Heart left ventricle (tissue), 16 donors: ENCODE data around the gene TRIM65. TPM values are rescaled to one million over a fixed set of nuclear protein-coding genes. Genes with fewer than 3 reads are reported as not detected.

ENCODE experiments used
- ATAC-seq, 4 donors: fragments of 200-7000 bp; cut with Tn5 transposase; one replicate each; pipeline ENCODE4 v1.9.1; 2020 to 2022; ENCODE audit warnings: moderate library complexity in 4 of 4, mild to moderate bottlenecking in 3 of 4, moderate number of reproducible peaks in 1 of 4
- DNase-seq, 5 donors: peaks; one replicate each; pipeline ENCODE4 v3.0.0-alpha.2; 2020
- H3K27ac ChIP-seq, 12 donors: fragments of 200-600 bp; sonication (generic) in 4 of 12; one replicate each; pipeline versions ENCODE4 v1.5.0 to v1.8.0; 2016 to 2022; ENCODE audit warnings: mild to moderate bottlenecking in 2 of 12
- H3K27me3 ChIP-seq, 9 donors: fragments of 200-600 bp; sonication (generic) in 2 of 9; one replicate each; pipeline versions ENCODE4 v1.5.1 to v1.8.0; 2016 to 2022; ENCODE audit warnings: mild to moderate bottlenecking in 3 of 9
- H3K36me3 ChIP-seq, 9 donors: fragments of 200-600 bp; sonication (generic) in 2 of 9; one replicate each; pipeline versions ENCODE4 v1.5.0 to v1.8.0; 2018 to 2022; ENCODE audit warnings: mild to moderate bottlenecking in 2 of 9
- H3K4me1 ChIP-seq, 12 donors: fragments of 200-600 bp; sonication (generic) in 4 of 12; one replicate each; pipeline versions ENCODE4 v1.5.0 to v1.8.0; 2016 to 2022; ENCODE audit warnings: mild to moderate bottlenecking in 3 of 12
- H3K4me3 ChIP-seq, 12 donors: fragments of 200-600 bp; sonication (generic) in 4 of 12; one replicate each; pipeline versions ENCODE4 v1.5.0 to v1.8.0; 2017 to 2022; ENCODE audit warnings: mild to moderate bottlenecking in 9 of 12, moderate library complexity in 4 of 12
- H3K9me3 ChIP-seq, 12 donors: fragments of 200-600 bp; sonication (generic) in 4 of 12; one replicate each; pipeline versions ENCODE4 v1.5.0 to v1.8.0; 2016 to 2022; ENCODE audit warnings: mild to moderate bottlenecking in 1 of 12
- CTCF ChIP-seq, 12 donors: fragments of 200-600 bp; sonication (generic) in 4 of 12; IDR thresholded peaks; one replicate each; pipeline versions ENCODE4 v1.5.0 to v1.8.0; 2018 to 2022; ENCODE audit warnings: antibody characterized with exemption in 12 of 12, mild to moderate bottlenecking in 5 of 12
- POLR2A ChIP-seq, 2 donors: fragments of 450-650 bp; IDR thresholded peaks; one replicate each; pipeline ENCODE4 v1.6.1; 2017; ENCODE audit warnings: antibody characterized with exemption in 2 of 2, mild to moderate bottlenecking in 2 of 2, moderate library complexity in 2 of 2
- WGBS, 4 donors: extraction: QIAGEN DNeasy Blood & Tissue Kit in 2 of 4; methylation state at CpG; one replicate each; pipeline versions ENCODE4 v1.1.5 to v1.1.7; 2013 to 2018; 5-methylcytosine and 5-hydroxymethylcytosine counted together
- intact Hi-C, 10 donors: fragments of 100-400 bp; cut with DNase I; formaldehyde crosslinking; loops; one replicate each; pipeline versions ENCODE4 v1.11.1 to v1.14.2; 2022
- polyA plus RNA-seq, 2 donors: library from polyadenylated mRNA; stranded (reverse); fragments of 200-250 nt; gene quantifications; one replicate each; pipeline ENCODE4 v1.2.3, GENCODE V29; 2013
- total RNA-seq, 9 donors: library from RNA; depleted of rRNA in 2 of 9; stranded (reverse); fragments of >200 nt in 2 of 9; fragmentation: NEBNext Ultra II Directional in 3 of 9; extraction: Animal tissue kit (Norgen Biotek cat#: 25700) in 3 of 9; gene quantifications; one replicate each; pipeline versions ENCODE4 v1.1.0 to v1.2.4, GENCODE V29; 2016 to 2023
- donor health status: ischemic (EF 13 %, LVEDD 7.1; RV severe dilation, severe dysfunction).
- donor health status: healthy with polysubstance abuse.
- donor health status: DM: no; HTN: yes; CAD: no.
- donor health status: DM: no; HTN: no; CAD: no.
- donor health status: ischemic (EF 25% LVEDD 6.9; RV normal size, moderate dysfunction).
- donor health status: ischemic (EF 25% LVEDD 5.7; RV mildly dilated, moderate dysfunction).
- donor health status: healthy.
- donor health status: DM: yes; HTN: yes; CAD: no.
- donor health status: ischemic (EF 35%, LVEDD 5.7; RV mildly dilated, moderate dysfunction).
- donor health status: nonischemic (EF 11% LVEDD 7.7; RV severe dilation, severe dysfunction).
- donor health status: DM: yes; HTN: yes; CAD: no.
- donor health status: PGD.
- donor health status: ischemic (EF 29% LVEDD 5.4; RV normal size, mild dysfunction).
- donor health status: nonischemic (EF 23%, LVEDD 6.1; RV moderate dilation, normal function).

The TRIM65 gene
- total and polyA plus RNA-seq, 11 donors, result 6.8 to 16.1 (median 9.5) TPM

GRCh38 chr17:75933808-75934207 is 37.1 kb upstream of the TRIM65 start:
- Histone ChIP-seq H3K4me1 (no peaks in the 10 kb centered on the region), H3K27me3 (no peaks in the 10 kb centered on the region), H3K27ac (no peak overlapping the region), H3K9me3 (no peaks in the 10 kb centered on the region), H3K4me3 (no peak overlapping the region), H3K36me3 (no peaks in the 10 kb centered on the region)
- ATAC-seq (no peak), DNase-seq (no peak)
- intact Hi-C loops, result no loop called here
- TF ChIP-seq CTCF (IDR thresholded peaks at IDR 0.05), result no peak
- TF ChIP-seq POLR2A (IDR thresholded peaks at IDR 0.05), result no peak
- WGBS, 4 donors, result 91 to 93% (median 93%) methylated on average over 4 of the region's 4 CpGs

GRCh38 chr17:75932852-75933251 is 36.1 kb upstream of the TRIM65 start:
- Histone ChIP-seq H3K36me3 (no peaks in the 10 kb centered on the region), H3K4me1 (no peaks in the 10 kb centered on the region), H3K9me3 (no peaks in the 10 kb centered on the region), H3K27me3 (no peaks in the 10 kb centered on the region), H3K27ac (no peak overlapping the region), H3K4me3 (no peak overlapping the region)
- 85 to 96% (median 89%) methylated on average over 5 of the region's 5 CpGs for WGBS, 4 donors
- DNase-seq (no peak), ATAC-seq (no peak)
- intact Hi-C loops, result no loop called here
- TF ChIP-seq POLR2A (IDR thresholded peaks at IDR 0.05) (no peak), CTCF (IDR thresholded peaks at IDR 0.05) (no peak)

- Histone ChIP-seq H3K4me3 (no peak overlapping the region), H3K27ac (no peak overlapping the region), H3K9me3 (no peaks in the 10 kb centered on the region), H3K4me1 (peaks cover 0 to 5% (median 0%) of the 10 kb centered on the region in 12 donors), H3K36me3 (peaks cover 0 to 12% (median 0%) of the 10 kb centered on the region in 9 donors), H3K27me3 (no peaks in the 10 kb centered on the region)
- WGBS, 4 donors, result 87 to 93% (median 91%) methylated on average over 4 of the region's 4 CpGs
- TF ChIP-seq POLR2A (IDR thresholded peaks at IDR 0.05) (no peak), CTCF (IDR thresholded peaks at IDR 0.05) (no peak)
- ATAC-seq (no peak), DNase-seq (no peak)
- intact Hi-C loops, result no loop called here
Measured at GRCh38 chr17:75931062-75931461, 34.3 kb upstream of the TRIM65 start.

GRCh38 chr17:75927286-75927922 is 30.7 kb upstream of the TRIM65 start:
- intact Hi-C loops, result no loop called here
- no peaks in the 10 kb centered on the region for H3K9me3 ChIP-seq
- peaks cover 0 to 5% (median 0%) of the 10 kb centered on the region in 12 donors for H3K4me1 ChIP-seq
- H3K27me3 ChIP-seq, result no peaks in the 10 kb centered on the region
- DNase-seq, result no peak
- peaks cover 0 to 22% (median 0%) of the 10 kb centered on the region in 9 donors for H3K36me3 ChIP-seq
- no peak overlapping the region for H3K4me3 ChIP-seq
- ATAC-seq, result peak in 3 of 4 donors; percentile 26 to 42 (median 28)
- TF ChIP-seq CTCF (IDR thresholded peaks at IDR 0.05), result peak in 9 of 12 donors; percentile 13 to 41 (median 28)
- no peak for TF ChIP-seq POLR2A (IDR thresholded peaks at IDR 0.05)
- 59 to 66% (median 61%) methylated on average over 5 to 6 of the region's 6 CpGs for WGBS, 4 donors
- H3K27ac ChIP-seq, result no peak overlapping the region
